K562 (cell line): Measurements from ENCODE around the gene UBE2D3. TPM values are rescaled to one million over a fixed set of nuclear protein-coding genes. Genes with fewer than 3 reads are reported as not detected.

Source experiments
- ATAC-seq: fragments of 200-7000 bp; cut with Tn5 transposase; 3 replicates; pipeline ENCODE4 v1.9.1; 2020; ENCODE audit warnings: moderate library complexity
- BruUV-seq: library from RNA; stranded (reverse); fragments of 400-500 nt; replicated peaks from 2 replicates; lab custom pipeline; 2021; lab: Mats Ljungman, UMichigan
- CTCF ChIA-PET: fragments of 300-600 bp; formaldehyde crosslinking; extraction: SDS; loops from one replicate; lab custom pipeline; 2021; ENCODE audit warnings: low intra/inter-chr PET ratio; lab: Yijun Ruan, JAX
- POLR2A ChIA-PET: fragments of 300-600, 350-650 bp; sonication (Branson Sonifier 250); formaldehyde crosslinking; extraction: SDS; loops from one replicate; lab custom pipeline; 2021; ENCODE audit warnings: antibody characterized with exemption, inconsistent platforms; lab: Yijun Ruan, JAX
- DNase-seq, 4 experiments: peaks; one replicate each; pipeline versions ENCODE4 v3.0.0 to v3.0.0-alpha.2; 2011 to 2018; ENCODE audit warnings: low spot score in 3 of 4, mixed read lengths in 3 of 4; ENCODE audit errors: extremely low read depth in 1 of 4
- FAIRE-seq: peaks from 2 replicates; lab custom pipeline; 2011; peaks lifted over from hg19 to GRCh38; lab: Jason Lieb, UNC
- H2AFZ ChIP-seq: 2 replicates; pipeline ENCODE4 v1.6.0; 2011; ENCODE audit warnings: low read depth, low read length, control low read depth, inconsistent platforms
- H3K27ac ChIP-seq: fragments of 200-600 bp; 3 replicates; pipeline ENCODE4 v1.8.0; 2011; ENCODE audit warnings: low read depth, mild to moderate bottlenecking, control low read depth, inconsistent platforms, low read length, moderate library complexity, mixed read lengths; ENCODE audit errors: extremely low read depth
- H3K27me3 ChIP-seq, 2 experiments: fragments of 300-600 bp in 1 of 2; 2 replicates in 1 of 2; 3 replicates in 1 of 2; pipeline versions ENCODE4 v1.6.0 to v1.8.0; 2011; ENCODE audit warnings: inconsistent platforms in 2 of 2, low read length in 2 of 2, mild to moderate bottlenecking in 1 of 2, mixed read lengths in 1 of 2, moderate library complexity in 1 of 2; ENCODE audit not compliant: control insufficient read depth in 2 of 2, insufficient read depth in 2 of 2
- H3K36me3 ChIP-seq: fragments of 300-600 bp; 3 replicates; pipeline ENCODE4 v1.8.0; 2011; ENCODE audit warnings: mild to moderate bottlenecking, low read length, inconsistent platforms; ENCODE audit not compliant: control insufficient read depth, insufficient read depth
- H3K4me1 ChIP-seq, 2 experiments: fragments of 200-600 bp in 1 of 2; replicated peaks in 1 of 2; 2 replicates in 1 of 2; 3 replicates in 1 of 2; pipeline versions ENCODE4 v1.5.1 to v1.8.0; 2011; ENCODE audit warnings: inconsistent platforms in 2 of 2, low read length in 2 of 2, mild to moderate bottlenecking in 1 of 2, mixed read lengths in 1 of 2, moderate library complexity in 1 of 2; ENCODE audit not compliant: control insufficient read depth in 2 of 2, insufficient read depth in 2 of 2
- H3K4me2 ChIP-seq: 2 replicates; pipeline ENCODE4 v1.6.1; 2011; ENCODE audit warnings: low read length, control low read depth, inconsistent platforms, mixed read lengths; ENCODE audit not compliant: insufficient read depth
- H3K4me3 ChIP-seq: fragments of 200-600 bp; sonication (generic), shearing (Covaris generic); 2 replicates; pipeline ENCODE4 v1.5.1; 2016; ENCODE audit warnings: control low read depth, inconsistent platforms
- H3K79me2 ChIP-seq: fragments of 200-600 bp; 3 replicates; pipeline ENCODE4 v1.8.0; 2011; ENCODE audit warnings: low read length, inconsistent platforms; ENCODE audit not compliant: control insufficient read depth, insufficient read depth
- H3K9ac ChIP-seq, 2 experiments: 2 replicates each; pipeline versions ENCODE4 v1.6.0 to v1.6.1; 2011; ENCODE audit warnings: low read depth in 2 of 2, low read length in 2 of 2, control low read depth in 1 of 2, inconsistent platforms in 1 of 2, mild to moderate bottlenecking in 1 of 2, mixed read lengths in 1 of 2; ENCODE audit not compliant: insufficient read depth in 1 of 2
- H3K9me1 ChIP-seq: one replicate; pipeline ENCODE4 v1.6.0; 2011; ENCODE audit warnings: inconsistent platforms, mild to moderate bottlenecking, low read length, moderate library complexity; ENCODE audit not compliant: control insufficient read depth, insufficient read depth
- H3K9me3 ChIP-seq: replicated peaks from 2 replicates; pipeline ENCODE4 v1.5.1; 2011; ENCODE audit warnings: low read depth, low read length, inconsistent platforms; ENCODE audit not compliant: control insufficient read depth, insufficient read depth
- H4K20me1 ChIP-seq: replicated peaks from 2 replicates; pipeline ENCODE4 v1.6.1; 2011; ENCODE audit warnings: low read length, inconsistent platforms, mixed read lengths; ENCODE audit not compliant: control insufficient read depth, insufficient read depth
- CBX1 ChIP-seq: sonication (generic); IDR thresholded peaks from 2 replicates; pipeline ENCODE4 v1.6.1; 2016; ENCODE audit warnings: antibody characterized with exemption, low read depth, mild to moderate bottlenecking
- CBX3 ChIP-seq, 2 experiments: IDR thresholded peaks; 1 replicate in 1 of 2; 2 replicates in 1 of 2; pipeline ENCODE4 v1.6.1; 2012; ENCODE audit warnings: inconsistent platforms in 2 of 2, low read length in 2 of 2, borderline replicate concordance in 1 of 2, control low read depth in 1 of 2
- CBX5 ChIP-seq: IDR thresholded peaks from 2 replicates; pipeline ENCODE4 v1.6.1; 2014; ENCODE audit warnings: low read depth, borderline replicate concordance
- RREB1 ChIP-seq: fragments of 250-450 bp; sonication (Bioruptor Pico); IDR thresholded peaks from 2 replicates; pipeline ENCODE4 v1.4.0; 2020
- TRIM28 ChIP-seq: fragments of 450-650 bp; IDR thresholded peaks from 2 replicates; pipeline ENCODE4 v1.6.1; 2017
- XRCC3 ChIP-seq: fragments of 450-650 bp; IDR thresholded peaks from 2 replicates; pipeline ENCODE4 v1.6.1; 2017; ENCODE audit warnings: mild to moderate bottlenecking, moderate library complexity
- ZBED1 ChIP-seq: IDR thresholded peaks from 2 replicates; pipeline ENCODE4 v1.6.1; 2014
- ZNF280A ChIP-seq: fragments of 450-650 bp; IDR thresholded peaks from 2 replicates; pipeline ENCODE4 v1.6.1; 2018; ENCODE audit warnings: mild to moderate bottlenecking, low read depth; ENCODE audit not compliant: partially characterized antibody
- WGBS: fragments of 100-300 bp; shearing (Covaris generic); methylation state at CpG from one replicate; pipeline ENCODE4 v1.1.6; 2016; ENCODE audit warnings: low coverage, mixed read lengths; ENCODE audit not compliant: insufficient coverage; ENCODE audit errors: missing lambda C conversion rate; 5-methylcytosine and 5-hydroxymethylcytosine counted together
- in situ Hi-C: fragments of 300-500 bp; cut with MboI; formaldehyde crosslinking; loops from 4 replicates; pipeline ENCODE4 v1.15.0; 2018; ENCODE audit warnings: inconsistent platforms, mixed read lengths
- intact Hi-C: fragments of 100-400 bp; cut with micrococcal nuclease; formaldehyde crosslinking; loops from 2 replicates; pipeline ENCODE4 v1.14.2; 2022
- polyA plus RNA-seq, 8 experiments: library from polyadenylated mRNA; depleted of rRNA in 4 of 8; stranded (reverse) in 5 of 8; unstranded in 3 of 8; fragments of >200 nt; fragmentation: Nextera tagmentation in 2 of 8; fragmentation: Illumina TruSeq in 1 of 8; extraction: Ambion mirVana in 2 of 8; extraction: Trizol in 1 of 8; gene quantifications; 2 replicates each; pipeline versions ENCODE4 v1.2.1 to v1.2.3, GENCODE V29; 2011 to 2014; ENCODE audit warnings: inconsistent platforms in 1 of 8, missing spikeins in 1 of 8
- total RNA-seq, 7 experiments: library from RNA; depleted of rRNA in 6 of 7; stranded (reverse); fragments of >200 nt in 6 of 7; fragmentation: Illumina TruSeq in 2 of 7; extraction: Trizol in 2 of 7; gene quantifications; 2 replicates each; pipeline versions ENCODE4 v1.2.1 to v1.2.3, GENCODE V29; 2011 to 2021; ENCODE audit warnings: low replicate concordance in 1 of 7

The UBE2D3 gene
- total and polyA plus RNA-seq, 9 of the 15 experiments (the other 6 are each of a cell fraction or from before 2014, with no cell fraction given): 191 to 618 (median 292) TPM

GRCh38 chr4:102858828-102859464, 31.6 kb upstream of the UBE2D3 start:
- H4K20me1 ChIP-seq: no peaks in the 10 kb centered on the region
- DNase-seq: no peak
- H2AFZ ChIP-seq: no peak overlapping the region
- FAIRE-seq: no peak
- no peaks in the 10 kb centered on the region for H3K9me1 ChIP-seq
- TF ChIP-seq XRCC3: no peak
- peak in 1 of 2 experiments; percentile 84; a peak in 2 of 3 replicates for TF ChIP-seq CBX3 (IDR thresholded peaks at IDR 0.05; ENCODE audit: borderline replicate concordance in 1 of 2, low read length in 2 of 2)
- no peak for TF ChIP-seq RREB1
- peak; percentile 38 for TF ChIP-seq ZNF280A
- TF ChIP-seq CBX5: 0 out of 2 replicates have a peak, but pooled peaks have one; percentile 75
- TF ChIP-seq CBX1: peak; percentile 64; the same call in 1 of the 2 replicates
- peak; percentile 79 for TF ChIP-seq TRIM28
- TF ChIP-seq ZBED1: no peak
- TF ChIP-seq, all 486 proteins: peak for 5
- no peak overlapping the region for H3K4me3 ChIP-seq
- H3K79me2 ChIP-seq: peaks cover 13% of the 10 kb centered on the region
- in situ Hi-C loops (no loop called here), intact Hi-C loops (no loop called here)
- H3K9ac ChIP-seq: no peak overlapping the region
- H3K27me3 ChIP-seq: no peaks in the 10 kb centered on the region
- H3K9me3 ChIP-seq: peaks cover 12% of the 10 kb centered on the region; the same call in 1 of the 2 replicates
- 75% methylated on average over 2 of the region's 2 CpGs for WGBS
- no peaks in the 10 kb centered on the region for H3K4me1 ChIP-seq
- H3K27ac ChIP-seq: no peak overlapping the region
- BruUV-seq: no TSS peak
- no peaks in the 10 kb centered on the region for H3K36me3 ChIP-seq
- POLR2A ChIA-PET: interaction anchor here (1.5 kb wide), 1 partner anchor 31 kb away, joined by 6 read pairs; the partner anchor contains the start of gene UBE2D3
- H3K4me2 ChIP-seq: no peak overlapping the region
- ATAC-seq: no peak
- CTCF ChIA-PET: no interaction called here
